Right renal pelvis (tissue), 4 donors: Measurements from ENCODE around the gene OR1K1. TPM values are rescaled to one million over a fixed set of nuclear protein-coding genes. Genes with fewer than 3 reads are reported as not detected.
A peak's percentile ranks its signal among the peaks of the same experiment; 100 is the strongest.
"Not testable (repeated sequence)": the region's sequence is repeated elsewhere in the genome, so short reads cannot be mapped to it uniquely, and the experiment has no call there.

ENCODE experiments used
- DNase-seq, 4 donors: peaks; one replicate each; pipeline ENCODE4 v3.0.0-alpha.2; 2013; ENCODE audit warnings: low read depth in 4 of 4, low spot score in 3 of 4, missing footprints in 1 of 4
- polyA plus RNA-seq, 4 donors: library from polyadenylated mRNA; unstranded; fragments of 120-200 nt; gene quantifications; one replicate each; pipeline ENCODE4 v1.2.1, GENCODE V29; 2013; ENCODE audit not compliant: insufficient read length in 4 of 4

OR1K1 gene
- polyA plus RNA-seq, 4 donors = not detected

DNA sequence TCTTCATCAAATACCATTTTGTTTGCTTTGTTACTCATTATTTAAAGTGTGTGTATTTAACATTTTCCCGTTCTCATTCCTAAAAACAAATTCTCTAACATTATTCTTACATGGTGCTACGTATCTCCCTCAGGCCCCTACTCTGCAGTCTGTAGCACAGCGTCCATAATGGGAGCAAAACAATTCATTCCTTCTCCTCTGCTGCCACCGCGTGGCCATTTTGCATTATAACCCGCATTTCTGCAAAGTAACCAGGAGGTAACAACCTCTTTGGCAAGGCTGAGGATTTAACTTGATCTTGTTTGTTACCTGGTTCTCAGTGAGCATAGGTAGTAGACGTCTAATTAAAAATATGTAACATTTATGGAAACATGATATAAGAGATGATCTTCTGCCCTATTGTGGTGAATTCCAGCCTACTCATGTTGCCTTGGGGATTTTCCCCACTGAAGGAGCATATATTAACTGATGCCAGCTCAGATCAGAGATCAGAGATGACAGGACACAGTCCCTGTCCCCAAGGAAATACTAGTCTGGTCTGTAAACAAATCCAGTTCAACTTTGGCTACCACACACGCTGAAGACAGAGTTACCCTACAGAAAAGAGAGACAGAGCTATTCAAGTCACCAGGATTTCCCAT, 10.5 kb downstream of the OR1K1 start:
- DNase-seq = peak; percentile 60 to 74 (median 64)

- no peak for DNase-seq
These were observed 12.8 kb downstream of the OR1K1 start for GRCh38 chr9:122812736-122813135.

DNA sequence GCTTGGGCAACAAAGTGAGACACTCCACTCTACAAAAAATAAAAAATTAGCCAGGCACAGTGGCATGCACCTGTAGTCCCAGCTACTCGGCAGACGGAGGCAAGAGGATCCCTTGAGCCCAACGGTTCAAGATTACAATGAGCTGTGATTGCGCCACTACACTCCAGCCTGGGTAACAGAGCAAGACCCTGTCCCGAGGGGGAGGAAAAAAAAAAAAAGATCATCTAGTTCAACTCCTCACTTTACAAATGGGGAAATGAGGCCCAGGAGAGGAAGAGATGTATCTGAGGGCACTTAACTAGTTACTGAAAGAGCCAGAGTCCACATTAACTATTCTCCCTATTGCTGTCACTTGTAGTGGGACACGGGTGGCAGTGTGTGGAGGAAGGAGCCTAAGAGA, 14.6 kb downstream of the OR1K1 start:
- no peak for DNase-seq

DNA sequence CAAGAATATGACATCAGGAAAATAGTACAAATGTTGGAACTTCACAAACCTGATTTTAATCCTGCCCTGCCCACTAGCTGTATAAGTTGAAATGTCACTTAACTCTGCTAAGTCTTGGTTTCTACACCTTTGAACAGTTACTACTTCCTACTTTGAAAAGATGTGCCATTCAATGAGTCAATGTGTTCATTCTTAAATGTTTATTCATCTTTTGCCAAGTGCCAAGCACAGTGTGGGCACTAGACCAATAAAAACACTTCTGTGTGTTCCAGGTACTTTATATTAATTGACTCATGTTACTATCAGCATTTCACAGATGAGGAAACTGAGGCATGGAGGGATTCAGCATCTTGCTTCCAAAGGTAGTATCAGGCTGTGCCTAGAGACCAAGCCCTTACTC, 15.6 kb downstream of the OR1K1 start:
- no peak for DNase-seq

DNA sequence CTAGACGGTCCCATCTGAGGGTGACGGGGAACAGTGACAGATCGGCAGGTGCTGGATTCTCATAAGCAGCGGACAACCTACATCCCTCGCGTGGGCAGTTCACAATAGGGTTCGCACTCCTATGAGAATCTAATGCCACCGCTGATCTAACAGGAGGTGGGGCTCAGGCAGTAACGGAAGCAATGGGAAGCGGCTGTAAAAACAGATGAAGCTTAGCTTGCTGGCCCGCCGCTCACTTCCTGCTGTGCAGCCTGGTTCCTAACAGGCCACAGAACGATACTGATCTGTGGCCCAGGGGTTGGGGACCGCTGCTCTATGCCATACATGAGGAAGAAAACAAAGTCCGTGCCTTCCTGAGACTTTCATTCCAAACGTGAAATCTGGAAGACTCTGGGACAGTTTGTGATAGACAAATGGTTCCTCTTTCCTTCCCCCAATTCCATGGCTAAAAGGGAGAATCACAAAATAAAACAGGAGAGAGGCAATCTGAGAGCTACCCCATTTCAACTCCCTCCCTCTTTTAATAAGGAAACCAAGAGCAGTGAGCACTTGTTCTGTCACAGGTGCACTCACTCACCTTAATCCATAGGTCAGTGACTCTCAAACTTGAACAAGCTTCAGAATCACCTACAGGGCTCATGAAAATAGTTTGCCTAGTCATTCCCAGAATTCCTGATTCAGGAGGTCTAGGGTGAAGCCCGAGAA, 16.4 kb downstream of the OR1K1 start:
- DNase-seq = peak in 1 of 4 donors; percentile 3

DNA sequence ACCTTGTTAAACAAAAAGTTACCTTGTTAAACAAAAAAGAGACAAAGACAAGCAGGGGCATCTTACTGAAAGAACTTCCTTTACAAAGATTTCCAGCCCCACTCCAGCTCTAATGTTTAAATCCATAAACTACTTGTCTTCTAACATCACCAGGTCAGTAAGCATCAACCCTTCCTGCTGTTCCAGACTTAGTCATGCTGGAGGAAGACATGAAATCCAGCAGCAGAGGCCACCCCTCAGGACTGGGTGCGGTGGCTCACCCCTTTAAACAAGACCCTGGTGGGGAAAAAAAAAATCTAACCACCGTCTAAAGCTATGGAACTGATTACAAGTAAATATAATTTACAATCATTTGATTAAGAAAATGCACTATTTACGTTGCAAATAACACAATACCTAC, 19.4 kb downstream of the OR1K1 start:
- no peak for DNase-seq

DNA sequence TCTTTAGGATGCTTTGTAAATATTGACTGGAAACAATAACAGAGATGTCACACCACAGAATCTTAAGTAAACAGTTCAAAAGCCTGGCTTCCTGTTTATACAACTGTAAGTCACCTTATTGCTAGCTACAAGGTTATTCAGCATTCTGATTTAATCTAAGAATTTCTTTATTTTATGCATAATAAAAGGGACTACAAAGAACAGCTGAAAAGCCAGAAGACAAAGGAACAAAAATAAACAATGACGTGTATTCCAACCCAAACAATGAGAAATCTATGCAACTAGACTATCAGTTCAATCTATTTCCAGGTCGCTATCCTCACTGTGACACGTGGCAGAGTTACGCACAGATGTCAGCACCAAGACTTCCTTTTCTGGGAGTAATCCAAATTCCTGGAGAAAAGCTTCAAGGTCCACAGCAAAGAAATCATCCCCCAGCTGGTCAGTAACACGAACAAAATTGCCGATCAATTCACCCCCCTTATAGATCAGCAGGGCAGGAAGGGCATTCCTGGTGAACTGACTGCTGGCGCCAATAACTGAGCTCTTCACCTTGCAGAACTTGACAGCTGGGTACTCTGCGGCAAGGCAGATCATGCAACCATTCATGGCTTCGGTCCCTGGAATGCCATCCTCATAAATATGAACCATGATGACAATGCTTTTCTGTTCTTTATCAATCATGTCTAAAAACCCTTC, 20.0 kb downstream of the OR1K1 start:
- no peak for DNase-seq

DNA sequence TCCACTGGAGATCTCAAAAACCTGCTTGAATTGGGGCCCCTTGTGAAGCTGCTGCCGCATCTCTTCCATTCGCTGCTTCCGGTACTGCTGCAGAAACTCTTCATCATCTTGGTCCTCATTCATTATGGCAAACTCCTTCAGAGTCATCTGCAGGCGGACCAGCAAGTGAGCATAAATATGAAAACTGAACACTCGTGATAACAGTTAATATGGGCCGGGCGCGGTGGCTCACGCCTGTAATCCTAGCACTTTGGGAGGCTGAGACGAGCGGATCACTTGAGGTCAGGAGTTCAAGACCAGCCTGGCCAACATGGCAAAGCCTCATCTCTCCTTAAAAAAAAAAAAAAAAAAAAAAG, 20.5 kb downstream of the OR1K1 start:
- no peak for DNase-seq

DNA sequence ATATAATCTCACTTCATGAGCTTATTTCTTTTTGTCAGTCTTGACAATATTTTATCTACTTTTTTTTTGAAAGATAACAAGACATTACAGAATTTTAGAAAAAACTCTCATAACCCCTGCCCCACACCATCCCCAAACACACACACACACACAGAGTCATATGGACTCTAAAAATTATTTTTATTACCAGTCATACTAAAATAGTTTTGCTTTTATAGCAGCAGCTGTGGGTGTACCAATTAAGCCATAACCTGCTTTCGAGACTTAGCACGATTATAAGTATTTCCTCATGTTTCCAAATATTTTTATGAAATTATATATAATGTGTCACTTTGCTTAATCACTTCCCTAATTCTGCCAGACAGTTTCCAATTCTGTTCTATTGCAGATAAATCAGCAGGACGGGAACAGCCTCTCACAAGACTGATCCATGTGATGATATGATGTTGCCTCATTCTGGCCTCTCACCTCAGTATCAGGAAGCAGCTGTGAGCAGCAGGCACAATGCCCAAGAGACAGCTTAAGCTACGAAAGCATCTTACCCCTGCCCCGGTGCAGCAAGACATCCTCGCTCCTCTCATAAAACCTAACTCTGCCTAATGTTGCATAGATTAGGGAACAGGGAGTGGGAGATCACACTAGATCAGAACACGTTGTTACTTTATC, 21.5 kb downstream of the OR1K1 start:
- no peak for DNase-seq

- no peak for DNase-seq
These were observed 22.1 kb downstream of the OR1K1 start for GRCh38 chr9:122822056-122822455.

DNA sequence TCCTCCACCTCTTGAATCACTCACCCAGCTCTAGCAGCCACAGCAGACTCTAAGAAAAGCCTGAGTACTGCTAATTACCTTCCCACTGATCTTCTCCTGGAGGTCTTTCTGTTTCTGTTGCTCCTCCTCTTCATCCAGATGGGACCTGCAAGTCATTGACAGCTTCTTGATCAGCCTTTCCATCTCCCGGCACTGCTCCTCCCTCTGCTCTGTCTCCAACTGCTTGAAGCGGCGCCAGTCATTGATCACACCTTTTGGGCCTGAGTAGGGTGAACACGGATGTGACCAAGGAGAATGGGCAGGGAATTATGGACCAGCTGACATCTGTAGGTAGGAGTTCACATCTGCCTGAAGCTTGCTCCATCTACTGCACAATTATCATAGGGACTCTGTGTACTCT, 23.0 kb downstream of the OR1K1 start:
- no peak for DNase-seq

DNA sequence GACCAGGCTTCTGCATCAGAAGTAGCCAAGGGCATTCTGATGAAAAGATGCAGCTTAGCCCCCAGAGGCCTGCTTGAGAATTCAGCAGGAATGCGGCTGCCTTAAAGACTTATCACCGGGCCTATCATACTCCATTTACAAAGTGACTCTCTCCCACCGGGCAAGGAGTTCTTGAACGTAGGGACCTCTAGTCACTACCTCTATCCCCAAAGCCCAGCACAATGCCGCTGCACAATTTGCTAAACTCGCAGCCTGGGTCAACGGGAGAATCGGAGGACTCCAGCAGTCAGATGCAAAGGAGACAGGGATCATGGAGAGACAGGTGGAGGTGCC, 27.8 kb downstream of the OR1K1 start:
- peak in 1 of 4 donors; percentile 6 for DNase-seq

DNA sequence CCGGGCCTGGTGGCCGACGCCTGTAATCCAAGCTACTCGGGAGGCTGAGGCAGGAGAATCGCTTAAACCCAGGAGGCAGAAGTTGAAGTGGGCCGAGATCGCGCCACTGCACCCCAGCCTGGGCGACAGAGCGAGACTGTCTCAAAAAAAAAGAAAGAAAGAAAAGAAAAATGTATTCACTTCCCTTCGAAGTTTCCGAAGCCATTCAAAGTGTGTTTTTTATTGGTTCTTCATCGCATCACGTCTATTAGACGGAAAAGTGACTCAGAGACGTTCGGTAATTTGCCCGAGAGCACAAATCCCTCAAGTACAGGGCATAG, 29.0 kb downstream of the OR1K1 start:
- DNase-seq = not testable (repeated sequence)

DNA sequence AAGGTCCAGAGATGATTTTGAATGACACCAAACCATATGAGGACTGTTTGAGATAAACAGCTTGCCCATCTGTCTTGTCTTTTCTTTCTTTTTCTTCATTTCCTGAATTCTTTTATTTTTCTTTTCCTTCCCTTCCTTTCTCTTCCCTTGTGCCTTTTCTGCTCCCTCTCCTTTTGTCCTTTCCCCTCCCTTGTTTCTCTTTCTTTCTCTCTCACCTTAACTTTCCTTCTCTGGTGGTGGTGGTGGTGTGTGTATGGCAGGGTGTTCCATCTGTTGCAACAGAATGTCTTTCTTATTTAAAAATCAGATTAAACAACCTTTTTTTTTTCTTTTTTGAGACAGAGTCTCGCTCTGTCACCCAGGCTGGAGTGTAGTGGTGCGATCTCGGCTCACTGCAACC, 32.3 kb downstream of the OR1K1 start:
- DNase-seq = no peak

DNA sequence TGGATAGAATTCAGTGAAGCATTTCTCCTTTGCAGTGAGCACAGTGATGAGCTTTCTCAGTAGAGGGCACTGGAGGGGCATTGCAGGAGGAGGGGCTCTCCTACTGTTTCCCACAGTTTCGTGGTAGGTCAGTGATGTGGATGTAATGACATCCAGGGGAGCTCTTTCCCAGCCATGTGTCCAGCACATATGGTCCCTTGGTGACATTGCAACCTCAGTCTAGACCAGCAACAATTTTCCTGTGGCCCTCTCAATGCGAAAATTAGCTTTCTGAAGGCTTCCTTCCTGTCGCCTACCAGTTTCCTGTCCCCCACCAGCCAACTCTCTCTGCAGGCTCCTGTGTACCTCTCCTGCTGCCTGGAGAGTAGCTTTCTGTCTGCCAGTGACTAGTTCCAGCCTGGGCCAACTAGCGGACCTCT, 35.4 kb downstream of the OR1K1 start:
- DNase-seq = no peak

DNA sequence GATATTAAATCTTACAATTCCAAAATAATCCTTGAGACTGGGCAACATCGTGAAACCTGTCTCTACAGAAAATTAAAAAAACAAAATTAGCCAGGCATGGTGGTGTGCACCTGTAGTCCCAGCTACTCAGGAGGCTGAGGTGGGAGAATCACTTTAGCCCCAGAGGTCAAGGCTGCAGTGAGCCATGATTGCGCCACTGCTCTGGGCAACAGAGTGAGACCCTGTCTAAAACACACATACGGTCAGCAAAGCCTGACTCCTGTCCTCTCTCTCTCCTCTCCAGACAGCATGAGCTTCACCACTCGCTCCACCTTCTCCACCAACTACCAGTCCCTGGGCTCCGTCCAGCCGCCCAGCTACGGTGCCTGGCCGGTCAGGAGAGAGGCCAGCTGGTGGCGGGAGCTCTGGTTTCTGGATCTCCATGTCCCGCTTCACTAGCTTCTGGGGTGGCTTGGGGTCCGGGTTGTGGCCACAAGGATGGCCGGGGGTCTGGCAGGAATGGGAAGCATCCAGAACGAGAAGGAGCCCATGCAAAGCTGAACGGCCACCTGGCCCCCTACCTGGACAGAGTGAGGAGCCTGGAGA, 37.4 kb downstream of the OR1K1 start:
- DNase-seq = no peak

- DNase-seq = not testable (repeated sequence)
These were observed 38.5 kb downstream of the OR1K1 start for GRCh38 chr9:122838441-122838840.

GRCh38 chr9:122841501-122841900, 41.6 kb downstream of the OR1K1 start:
- no peak for DNase-seq

DNA sequence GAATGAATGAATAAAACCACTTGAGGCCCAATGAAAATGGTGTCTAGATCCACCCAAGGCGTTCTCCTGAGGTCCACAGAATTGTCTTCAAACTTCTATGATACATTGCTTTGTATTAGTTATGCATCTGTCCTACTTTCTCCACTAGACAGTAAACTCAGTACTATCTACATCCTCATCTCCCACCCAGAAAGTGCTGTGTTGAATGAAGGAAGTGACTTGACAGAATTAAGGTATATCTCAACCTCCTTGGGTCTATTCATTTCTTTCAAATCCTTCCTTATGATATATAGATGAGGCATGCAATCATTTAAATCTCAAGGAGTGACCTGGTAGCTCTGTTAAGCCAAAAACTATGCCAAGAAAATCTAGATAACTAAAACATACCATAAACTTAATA, 44.2 kb downstream of the OR1K1 start:
- no peak for DNase-seq

- no peak for DNase-seq
These were observed 45.2 kb downstream of the OR1K1 start for GRCh38 chr9:122845116-122845515.

DNA sequence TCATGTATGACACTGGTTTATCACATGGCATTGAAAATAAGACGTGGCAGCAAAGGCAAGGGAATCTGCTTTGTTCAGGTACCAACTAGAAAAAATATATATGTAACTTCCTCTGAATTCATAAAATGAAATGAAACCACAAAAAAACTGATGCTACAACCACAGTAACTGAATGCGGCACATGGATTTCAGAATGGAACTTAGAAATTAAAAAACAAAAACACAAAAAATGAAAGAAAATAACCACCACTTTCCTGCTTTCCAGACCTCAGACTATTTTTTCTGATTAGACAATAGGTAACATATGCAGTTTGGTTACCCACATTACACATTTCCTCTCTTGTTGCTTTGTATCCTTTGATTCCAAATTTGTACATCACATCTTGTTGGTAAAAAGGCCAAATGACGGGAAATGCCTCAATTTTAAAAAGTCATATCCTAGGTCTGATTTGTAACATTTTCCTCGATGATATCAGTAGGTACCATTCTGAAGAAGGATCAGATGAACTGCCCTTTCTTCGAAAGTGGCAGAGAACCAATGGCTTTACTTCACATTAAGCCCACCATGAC, 46.5 kb downstream of the OR1K1 start:
- DNase-seq = no peak
